GM12878 (cell line): Measurements from ENCODE around the gene CAPN15. TPM values are rescaled to one million over a fixed set of nuclear protein-coding genes. Genes with fewer than 3 reads are reported as not detected.

Experiments used
- ATAC-seq: fragments of 200-7000 bp; cut with Tn5 transposase; 3 replicates; pipeline ENCODE4 v1.9.1; 2020; ENCODE audit warnings: mild to moderate bottlenecking, moderate library complexity
- BruUV-seq: library from RNA; stranded (reverse); fragments of 400-500 nt; replicated peaks from 2 replicates; lab custom pipeline; 2021; lab: Mats Ljungman, UMichigan
- CTCF ChIA-PET: fragments of 300-600 bp; sonication (Branson Sonifier 250); formaldehyde crosslinking; extraction: SDS; loops from one replicate; lab custom pipeline; 2021; ENCODE audit warnings: inconsistent platforms; lab: Yijun Ruan, JAX
- POLR2A ChIA-PET: fragments of 350-600 bp; formaldehyde crosslinking; extraction: SDS; loops from one replicate; lab custom pipeline; 2021; ENCODE audit warnings: inconsistent platforms; lab: Charles Lee
- RAD21 ChIA-PET: fragments of 300-600 bp; sonication (Branson Sonifier 250); formaldehyde crosslinking; loops from one replicate; lab custom pipeline; 2023; ENCODE audit warnings: antibody characterized with exemption; ENCODE audit not compliant: unreplicated experiment; lab: Charles Lee
- SMC1A ChIA-PET: fragments of 300-600 bp; sonication (Branson Sonifier 250); formaldehyde crosslinking; loops from one replicate; lab custom pipeline; 2023; ENCODE audit not compliant: unreplicated experiment, uncharacterized antibody; lab: Charles Lee
- DNase-seq: peaks from one replicate; pipeline ENCODE4 v3.0.0-alpha.2; 2011; ENCODE audit warnings: low read depth, low spot score
- FAIRE-seq: peaks from 3 replicates; lab custom pipeline; 2011; peaks lifted over from hg19 to GRCh38; lab: Jason Lieb, UNC
- H2AFZ ChIP-seq: 2 replicates; pipeline ENCODE4 v1.6.0; 2011; ENCODE audit warnings: low read depth, low read length, control low read depth; ENCODE audit not compliant: control insufficient read depth
- H3K27ac ChIP-seq: 2 replicates; pipeline ENCODE4 v1.5.1; 2011; ENCODE audit warnings: control low read depth; ENCODE audit not compliant: control insufficient read depth, insufficient read depth
- H3K27me3 ChIP-seq, 2 experiments: replicated peaks in 1 of 2; 2 replicates each; pipeline versions ENCODE4 v1.6.0 to v1.6.1; 2011; ENCODE audit warnings: low read length in 1 of 2; ENCODE audit not compliant: control insufficient read depth in 2 of 2, insufficient read depth in 2 of 2
- H3K36me3 ChIP-seq, 2 experiments: 2 replicates each; pipeline ENCODE4 v1.5.1; 2011; ENCODE audit warnings: low read length in 1 of 2; ENCODE audit not compliant: control insufficient read depth in 2 of 2, insufficient read depth in 2 of 2
- H3K4me1 ChIP-seq: 2 replicates; pipeline ENCODE4 v1.6.1; 2011; ENCODE audit warnings: mild to moderate bottlenecking, low read length, moderate library complexity, mixed read lengths; ENCODE audit not compliant: control insufficient read depth, insufficient read depth
- H3K4me2 ChIP-seq: 2 replicates; pipeline ENCODE4 v1.6.0; 2011; ENCODE audit warnings: control low read depth; ENCODE audit not compliant: control insufficient read depth, insufficient read depth
- H3K4me3 ChIP-seq: fragments of 200-600 bp; sonication (generic); 2 replicates; pipeline ENCODE4 v1.5.1; 2016
- H3K79me2 ChIP-seq: 2 replicates; pipeline ENCODE4 v1.6.0; 2011; ENCODE audit warnings: low read length; ENCODE audit not compliant: control insufficient read depth, insufficient read depth
- H3K9ac ChIP-seq: 2 replicates; pipeline ENCODE4 v1.8.0; 2011; ENCODE audit warnings: low read length, control low read depth, mixed read lengths; ENCODE audit not compliant: control insufficient read depth, insufficient read depth
- H3K9me3 ChIP-seq: replicated peaks from 3 replicates; pipeline ENCODE4 v1.5.1; 2011; ENCODE audit warnings: mild to moderate bottlenecking, low read length; ENCODE audit not compliant: control insufficient read depth, insufficient read depth
- H4K20me1 ChIP-seq: 2 replicates; pipeline ENCODE4 v1.6.0; 2011; ENCODE audit not compliant: control insufficient read depth, insufficient read depth
- MEF2B ChIP-seq: fragments of 450-650 bp; IDR thresholded peaks from 2 replicates; pipeline ENCODE4 v1.6.1; 2018; ENCODE audit warnings: mild to moderate bottlenecking, moderate library complexity; ENCODE audit not compliant: partially characterized antibody, poor library complexity, severe bottlenecking
- POLR2A ChIP-seq: IDR thresholded peaks from 2 replicates; pipeline ENCODE4 v1.6.1; 2011; ENCODE audit warnings: low read depth, mild to moderate bottlenecking, low read length
- WGBS: methylation state at CpG from one replicate; pipeline ENCODE4 v1.1.6; 2016; ENCODE audit warnings: low lambda C conversion rate; ENCODE audit not compliant: insufficient replicate concordance, insufficient coverage; ENCODE audit errors: missing lambda C conversion rate; 5-methylcytosine and 5-hydroxymethylcytosine counted together
- in situ Hi-C: fragments of 300-500 bp; cut with MboI; formaldehyde crosslinking; loops from 9 replicates; pipeline ENCODE4 v1.14.3; 2018; ENCODE audit warnings: mixed read lengths
- intact Hi-C: fragments of 100-400 bp; cut with micrococcal nuclease; formaldehyde crosslinking; loops from one replicate; pipeline ENCODE4 v1.14.2; 2022; ENCODE audit not compliant: unreplicated experiment
- polyA plus RNA-seq, 11 experiments: library from polyadenylated mRNA; depleted of rRNA in 4 of 11; unstranded in 6 of 11; stranded (reverse) in 5 of 11; fragments of >200 nt; fragmentation: Nextera tagmentation in 4 of 11; fragmentation: Illumina TruSeq in 1 of 11; extraction: Ambion mirVana in 4 of 11; extraction: Trizol in 1 of 11; gene quantifications; 1 replicate in 1 of 11; 2 replicates in 10 of 11; pipeline versions ENCODE4 v1.2.1 to v1.2.3, GENCODE V29; 2011 to 2016; ENCODE audit warnings: inconsistent platforms in 2 of 11, missing spikeins in 2 of 11, low read depth in 1 of 11
- total RNA-seq, 4 experiments: library from RNA; depleted of rRNA in 3 of 4; stranded (reverse); fragments of >200 nt in 3 of 4; fragmentation: Illumina TruSeq in 1 of 4; extraction: Trizol in 1 of 4; gene quantifications; 2 replicates each; pipeline versions ENCODE4 v1.2.1 to v1.2.3, GENCODE V29; 2013 to 2021
- TF ChIP-seq, protein P1 (sequence below): fragments of 450-650 bp; IDR thresholded peaks from 2 replicates; pipeline ENCODE4 v1.6.1; 2017; ENCODE audit warnings: mild to moderate bottlenecking

The CAPN15 gene
- total and polyA plus RNA-seq, 10 of the 15 experiments (the other 5 are each of a cell fraction or from before 2014, with no cell fraction given), result 0.40 to 78.5 (median 8.3) TPM

- Histone ChIP-seq H3K79me2 (peaks cover 62% of the 10 kb centered on the region), H2AFZ (no peak overlapping the region), H3K27me3 (no peaks in the 10 kb centered on the region), H4K20me1 (no peaks in the 10 kb centered on the region), H3K4me3 (no peak overlapping the region; the same call in 1 of the 2 replicates), H3K9ac (no peak overlapping the region), H3K4me2 (peak overlapping the region; percentile 93), H3K9me3 (no peaks in the 10 kb centered on the region), H3K36me3 (peaks cover 0 to 8% of the 10 kb centered on the region in 2 experiments; a peak in 3 of 4 replicates), H3K27ac (no peak overlapping the region), H3K4me1 (peaks cover 17% of the 10 kb centered on the region)
- FAIRE-seq (no peak), ATAC-seq (no peak), DNase-seq (no peak)
- ChIA-PET POLR2A (no interaction called here), CTCF (interaction anchor here (1.7 kb wide), 1 partner anchor 10 kb away, joined by 3 read pairs; no protein-coding TSS in a partner anchor), RAD21 (no interaction called here), SMC1A (no interaction called here)
- BruUV-seq, result no TSS peak
- TF ChIP-seq POLR2A, result 0 out of 2 replicates have a peak, but pooled peaks have one; percentile 13
- no peak for TF ChIP-seq MEF2B
- TF ChIP-seq, protein P1, sequence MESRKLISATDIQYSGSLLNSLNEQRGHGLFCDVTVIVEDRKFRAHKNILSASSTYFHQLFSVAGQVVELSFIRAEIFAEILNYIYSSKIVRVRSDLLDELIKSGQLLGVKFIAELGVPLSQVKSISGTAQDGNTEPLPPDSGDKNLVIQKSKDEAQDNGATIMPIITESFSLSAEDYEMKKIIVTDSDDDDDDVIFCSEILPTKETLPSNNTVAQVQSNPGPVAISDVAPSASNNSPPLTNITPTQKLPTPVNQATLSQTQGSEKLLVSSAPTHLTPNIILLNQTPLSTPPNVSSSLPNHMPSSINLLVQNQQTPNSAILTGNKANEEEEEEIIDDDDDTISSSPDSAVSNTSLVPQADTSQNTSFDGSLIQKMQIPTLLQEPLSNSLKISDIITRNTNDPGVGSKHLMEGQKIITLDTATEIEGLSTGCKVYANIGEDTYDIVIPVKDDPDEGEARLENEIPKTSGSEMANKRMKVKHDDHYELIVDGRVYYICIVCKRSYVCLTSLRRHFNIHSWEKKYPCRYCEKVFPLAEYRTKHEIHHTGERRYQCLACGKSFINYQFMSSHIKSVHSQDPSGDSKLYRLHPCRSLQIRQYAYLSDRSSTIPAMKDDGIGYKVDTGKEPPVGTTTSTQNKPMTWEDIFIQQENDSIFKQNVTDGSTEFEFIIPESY, result no peak
- in situ Hi-C loops (loop anchor here (5.0 kb wide), 1 partner anchor 37 kb away; the partner anchor contains the start of genes NHLRC4 and PIGQ), intact Hi-C loops (no loop called here)
- 91% methylated on average over 23 of the region's 23 CpGs for WGBS
Measured at GRCh38 chr16:530111-530817, 2.8 kb downstream of the CAPN15 start.
